PC-3 (cell line): ENCODE data around the gene MED15. TPM values are rescaled to one million over a fixed set of nuclear protein-coding genes. Genes with fewer than 3 reads are reported as not detected.
A peak's percentile ranks its signal among the peaks of the same experiment; 100 is the strongest.

Source experiments
- ATAC-seq: fragments of 200-7000 bp; cut with Tn5 transposase; 2 replicates; pipeline ENCODE4 v1.9.1; 2020; ENCODE audit warnings: mild to moderate bottlenecking, moderate library complexity
- BruUV-seq: library from RNA; stranded (reverse); fragments of 400-500 nt; replicated peaks from 2 replicates; lab custom pipeline; 2021; lab: Mats Ljungman, UMichigan
- CTCF ChIA-PET: fragments of 300-600 bp; sonication (Branson Sonifier 250); formaldehyde crosslinking; loops from one replicate; lab custom pipeline; 2022; ENCODE audit warnings: antibody characterized with exemption; lab: Charles Lee
- POLR2A ChIA-PET: fragments of 300-600 bp; sonication (Branson Sonifier 250); formaldehyde crosslinking; loops from one replicate; lab custom pipeline; 2022; ENCODE audit warnings: antibody characterized with exemption; ENCODE audit not compliant: unreplicated experiment; lab: Charles Lee
- DNase-seq: peaks from one replicate; pipeline ENCODE4 v3.0.0-alpha.2; 2015
- H2AFZ ChIP-seq: fragments of 300-600 bp; sonication (generic); 2 replicates; pipeline ENCODE4 v1.6.0; 2016; ENCODE audit warnings: antibody characterized with exemption, low read length
- H3F3A ChIP-seq: fragments of 300-600 bp; sonication (generic); one replicate; pipeline ENCODE4 v1.6.0; 2017; ENCODE audit warnings: antibody characterized with exemption, low read length, control low read depth, mild to moderate bottlenecking; ENCODE audit not compliant: unreplicated experiment
- H3K27ac ChIP-seq: fragments of 300-600 bp; sonication (generic); 2 replicates; pipeline ENCODE4 v1.5.1; 2016; ENCODE audit warnings: mild to moderate bottlenecking, low read length
- H3K27me3 ChIP-seq: fragments of 300-600 bp; sonication (generic); 2 replicates; pipeline ENCODE4 v1.6.1; 2016; ENCODE audit warnings: low read length, mixed read lengths
- H3K36me3 ChIP-seq: fragments of 300-600 bp; sonication (generic); 2 replicates; pipeline ENCODE4 v1.6.1; 2016; ENCODE audit warnings: low read depth, mixed run types, low read length, mixed read lengths
- H3K4me1 ChIP-seq: fragments of 300-600 bp; sonication (generic); 2 replicates; pipeline ENCODE4 v1.5.1; 2016; ENCODE audit warnings: low read length; ENCODE audit not compliant: insufficient read depth
- H3K4me2 ChIP-seq: fragments of 300-600 bp; sonication (generic); 2 replicates; pipeline ENCODE4 v1.6.0; 2016; ENCODE audit warnings: low read length
- H3K4me3 ChIP-seq: fragments of 300-600 bp; sonication (generic); 2 replicates; pipeline ENCODE4 v1.5.1; 2016; ENCODE audit warnings: mild to moderate bottlenecking, low read length, mixed read lengths
- H3K79me2 ChIP-seq: fragments of 300-600 bp; sonication (generic); 2 replicates; pipeline ENCODE4 v1.6.1; 2017; ENCODE audit warnings: low read length, mixed read lengths
- H3K9ac ChIP-seq: fragments of 300-600 bp; sonication (generic); 2 replicates; pipeline ENCODE4 v1.6.0; 2016; ENCODE audit warnings: mild to moderate bottlenecking, low read length
- H3K9me2 ChIP-seq: fragments of 300-600 bp; sonication (generic); replicated peaks from 2 replicates; pipeline ENCODE4 v1.6.1; 2016; ENCODE audit warnings: mixed run types, low read length, mixed read lengths
- H3K9me3 ChIP-seq: fragments of 300-600 bp; sonication (generic); 2 replicates; pipeline ENCODE4 v1.6.1; 2016; ENCODE audit warnings: low read length, mixed read lengths
- H4K20me1 ChIP-seq: fragments of 300-600 bp; sonication (generic); 2 replicates; pipeline ENCODE4 v1.6.1; 2016; ENCODE audit warnings: low read length, mixed read lengths
- CTCF ChIP-seq: fragments of 300-600 bp; sonication (generic); conservative IDR thresholded peaks from 2 replicates; pipeline ENCODE4 v1.5.1; 2017; ENCODE audit warnings: antibody characterized with exemption, low read depth, mild to moderate bottlenecking, low read length
- EZH2 ChIP-seq: fragments of 300-600 bp; sonication (generic); IDR thresholded peaks from one replicate; pipeline ENCODE4 v1.6.1; 2017; ENCODE audit warnings: antibody characterized with exemption, mild to moderate bottlenecking, low read length; ENCODE audit not compliant: unreplicated experiment
- EZH2phosphoT487 ChIP-seq: fragments of 300-600 bp; sonication (generic); IDR thresholded peaks from 2 replicates; pipeline ENCODE4 v1.6.1; 2018; ENCODE audit warnings: mild to moderate bottlenecking, antibody characterized with exemption, low read length, borderline replicate concordance
- intact Hi-C: fragments of 100-400 bp; cut with micrococcal nuclease; formaldehyde crosslinking; loops from 2 replicates; pipeline ENCODE4 v1.9.0; 2023
- total RNA-seq: library from RNA; depleted of rRNA; stranded (reverse); fragments of >200 nt; gene quantifications from 2 replicates; pipeline ENCODE4 v1.2.3, GENCODE V29; 2014

MED15 gene
- total RNA-seq, 1 experiment from 2014 or later: 55.9 TPM

- Histone ChIP-seq H3K4me1 (peaks cover 49% of the 10 kb centered on the region), H3K4me2 (no peak overlapping the region)
Observed at GRCh38 chr22:20571078-20571503, 63.7 kb downstream of the MED15 start.

GRCh38 chr22:20571531-20572007 lies 64.2 kb downstream of the MED15 start:
- Histone ChIP-seq H3K4me2 (no peak overlapping the region), H3K4me1 (peaks cover 44% of the 10 kb centered on the region), H4K20me1 (no peaks in the 10 kb centered on the region), H3K36me3 (peaks cover 65% of the 10 kb centered on the region), H3K27ac (no peak overlapping the region), H3K79me2 (peaks cover 30% of the 10 kb centered on the region), H3K9me3 (no peaks in the 10 kb centered on the region), H3K4me3 (no peak overlapping the region), H3K9ac (no peak overlapping the region), H2AFZ (no peak overlapping the region), H3F3A (peaks cover 6% of the 10 kb centered on the region), H3K9me2 (no peaks in the 10 kb centered on the region), H3K27me3 (no peaks in the 10 kb centered on the region)
- intact Hi-C loops: no loop called here
- DNase-seq (peak; percentile 7), ATAC-seq (no peak)
- peak; percentile 77 for TF ChIP-seq CTCF
- no peak for TF ChIP-seq EZH2phosphoT487
- BruUV-seq: no TSS peak
- CTCF ChIA-PET: no interaction called here
- POLR2A ChIA-PET: no interaction called here

More at GRCh38 chr22:20571078-20571503, 63.7 kb downstream of the MED15 start:
- no peak overlapping the region for H3K4me3 ChIP-seq
- no peaks in the 10 kb centered on the region for H3K27me3 ChIP-seq
- H2AFZ ChIP-seq: no peak overlapping the region
- H3K9me3 ChIP-seq: no peaks in the 10 kb centered on the region
- DNase-seq: no peak
- no peaks in the 10 kb centered on the region for H4K20me1 ChIP-seq
- POLR2A ChIA-PET: no interaction called here
- no peaks in the 10 kb centered on the region for H3K9me2 ChIP-seq
- ATAC-seq: no peak
- no peak overlapping the region for H3K27ac ChIP-seq
- H3F3A ChIP-seq: peaks cover 6% of the 10 kb centered on the region
- H3K9ac ChIP-seq: no peak overlapping the region
- H3K36me3 ChIP-seq: peaks cover 65% of the 10 kb centered on the region
- H3K79me2 ChIP-seq: peaks cover 30% of the 10 kb centered on the region
- CTCF ChIA-PET: no interaction called here
- no TSS peak for BruUV-seq
- TF ChIP-seq EZH2: no peak
- TF ChIP-seq EZH2phosphoT487: no peak
- no peak for TF ChIP-seq CTCF
- intact Hi-C loops: no loop called here

- ATAC-seq (no peak), DNase-seq (no peak)
- Histone ChIP-seq H3F3A (peaks cover 6% of the 10 kb centered on the region), H3K9me3 (no peaks in the 10 kb centered on the region), H3K4me2 (no peak overlapping the region), H3K9me2 (no peaks in the 10 kb centered on the region), H3K79me2 (peaks cover 30% of the 10 kb centered on the region), H3K9ac (no peak overlapping the region), H3K4me1 (peaks cover 37% of the 10 kb centered on the region), H3K4me3 (no peak overlapping the region), H3K27me3 (no peaks in the 10 kb centered on the region), H4K20me1 (no peaks in the 10 kb centered on the region), H2AFZ (no peak overlapping the region), H3K36me3 (peaks cover 64% of the 10 kb centered on the region), H3K27ac (no peak overlapping the region)
- ChIA-PET POLR2A (no interaction called here), CTCF (no interaction called here)
- no TSS peak for BruUV-seq
- no peak for TF ChIP-seq CTCF
- no peak for TF ChIP-seq EZH2phosphoT487
- no peak for TF ChIP-seq EZH2
- intact Hi-C loops: no loop called here
Observed at GRCh38 chr22:20572132-20572802, 64.9 kb downstream of the MED15 start.
